22Rv1 (cell line): ENCODE results near the gene KLK3.

Experiments
- CTCF ChIP-seq: fragments of 450-650 bp; IDR thresholded peaks from 2 replicates; pipeline ENCODE4 v1.5.1; 2017; ENCODE audit warnings: mild to moderate bottlenecking
- ZFX ChIP-seq: fragments of 450-650 bp; IDR thresholded peaks from 2 replicates; pipeline ENCODE4 v1.6.1; 2017; ENCODE audit warnings: antibody characterized with exemption, borderline replicate concordance

DNA sequence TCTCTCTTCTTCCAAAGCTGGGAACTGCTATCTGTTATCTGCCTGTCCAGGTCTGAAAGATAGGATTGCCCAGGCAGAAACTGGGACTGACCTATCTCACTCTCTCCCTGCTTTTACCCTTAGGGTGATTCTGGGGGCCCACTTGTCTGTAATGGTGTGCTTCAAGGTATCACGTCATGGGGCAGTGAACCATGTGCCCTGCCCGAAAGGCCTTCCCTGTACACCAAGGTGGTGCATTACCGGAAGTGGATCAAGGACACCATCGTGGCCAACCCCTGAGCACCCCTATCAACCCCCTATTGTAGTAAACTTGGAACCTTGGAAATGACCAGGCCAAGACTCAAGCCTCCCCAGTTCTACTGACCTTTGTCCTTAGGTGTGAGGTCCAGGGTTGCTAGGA lies 5.1 kb downstream of the KLK3 start:
- TF ChIP-seq ZFX: no peak
- TF ChIP-seq CTCF: no peak
